Amniotic stem cell (primary cell): ENCODE results near the gene PSD.

Source experiments
- DNase-seq: peaks from one replicate; lab custom pipeline; 2025; lab: John Stamatoyannopoulos, UW

The PSD gene

GRCh38 chr10:102419269-102420180 is 940 bp upstream of the PSD start:
- DNase-seq, result no peak

GRCh38 chr10:102416695-102417094 is 1.9 kb downstream of the PSD start:
- no peak for DNase-seq

GRCh38 chr10:102416283-102416682 is 2.3 kb downstream of the PSD start:
- DNase-seq, result no peak

- no peak for DNase-seq
Measured at GRCh38 chr10:102414749-102415148, 3.8 kb downstream of the PSD start.

GRCh38 chr10:102413806-102414561 is 4.6 kb downstream of the PSD start:
- DNase-seq, result no peak

GRCh38 chr10:102413053-102413705 is 5.4 kb downstream of the PSD start:
- no peak for DNase-seq

- DNase-seq, result no peak
Measured at GRCh38 chr10:102412293-102412692, 6.3 kb downstream of the PSD start.

- DNase-seq, result no peak
Measured at GRCh38 chr10:102411341-102412255, 7.0 kb downstream of the PSD start.

GRCh38 chr10:102410429-102411073 is 8.0 kb downstream of the PSD start:
- no peak for DNase-seq

GRCh38 chr10:102409604-102410428 is 8.8 kb downstream of the PSD start:
- no peak for DNase-seq

GRCh38 chr10:102408728-102409603 is 9.6 kb downstream of the PSD start:
- DNase-seq, result no peak

- DNase-seq, result no peak
Measured at GRCh38 chr10:102408131-102408727, 10.4 kb downstream of the PSD start.

GRCh38 chr10:102407425-102408130 is 11.0 kb downstream of the PSD start:
- DNase-seq, result no peak

- no peak for DNase-seq
Measured at GRCh38 chr10:102406815-102407214, 11.8 kb downstream of the PSD start.

- DNase-seq, result no peak
Measured at GRCh38 chr10:102405632-102406031, 13.0 kb downstream of the PSD start.

GRCh38 chr10:102405108-102405571 is 13.4 kb downstream of the PSD start:
- no peak for DNase-seq

- DNase-seq, result no peak
Measured at GRCh38 chr10:102404361-102405107, 14.1 kb downstream of the PSD start.
